Naive B cell (primary cell): ENCODE measurements around the gene DUSP10. TPM values are rescaled to one million over a fixed set of nuclear protein-coding genes. Genes with fewer than 3 reads are reported as not detected.

Experiments used
- ATAC-seq, 2 donors: fragments of 150-1000 bp; cut with Tn5 transposase; 2 replicates each; pipeline ENCODE4 v1.10.0; 2021; ENCODE audit warnings: low read depth in 2 of 2, mild to moderate bottlenecking in 2 of 2, moderate library complexity in 2 of 2
- DNase-seq: peaks from one replicate; pipeline ENCODE4 v3.0.0; 2022
- H3K27ac Mint-ChIP-seq, 6 donors: one replicate each; pipeline ENCODE4 v1.8.0; 2020 to 2022; ENCODE audit warnings: mild to moderate bottlenecking in 6 of 6, mixed read lengths in 6 of 6, moderate library complexity in 5 of 6, inconsistent platforms in 2 of 6
- H3K27me3 Mint-ChIP-seq, 3 donors: one replicate each; pipeline ENCODE4 v1.8.0; 2021 to 2022; ENCODE audit warnings: mixed read lengths in 3 of 3, mild to moderate bottlenecking in 1 of 3
- H3K36me3 Mint-ChIP-seq, 2 donors: one replicate each; pipeline ENCODE4 v1.8.0; 2020 to 2022; ENCODE audit warnings: mixed read lengths in 2 of 2, inconsistent platforms in 1 of 2, mild to moderate bottlenecking in 1 of 2
- H3K4me1 Mint-ChIP-seq, 3 donors: one replicate each; pipeline ENCODE4 v1.8.0; 2020 to 2022; ENCODE audit warnings: mixed read lengths in 3 of 3, inconsistent platforms in 1 of 3, mild to moderate bottlenecking in 1 of 3, moderate library complexity in 1 of 3
- H3K4me3 Mint-ChIP-seq, 8 donors: one replicate each; pipeline ENCODE4 v1.8.0; 2020 to 2022; ENCODE audit warnings: mild to moderate bottlenecking in 8 of 8, mixed read lengths in 8 of 8, moderate library complexity in 8 of 8, inconsistent platforms in 2 of 8
- H3K9me3 Mint-ChIP-seq, 7 donors: one replicate each; pipeline ENCODE4 v1.8.0; 2020 to 2022; ENCODE audit warnings: mixed read lengths in 7 of 7, mild to moderate bottlenecking in 5 of 7, inconsistent platforms in 2 of 7, moderate library complexity in 1 of 7
- polyA plus RNA-seq, 6 donors: library from polyadenylated mRNA; unstranded; fragments of 300-500 nt; fragmentation: Illumina TruSeq; gene quantifications; one replicate each; pipeline ENCODE4 v1.2.3, GENCODE V29; 2021; ENCODE audit warnings: low read depth in 6 of 6

DUSP10 gene
- polyA plus RNA-seq, 6 donors from 2014 or later: 2.7 to 23.1 (median 10.0) TPM

- no peaks in the 10 kb centered on the region for H3K4me1 Mint-ChIP-seq
- no peak overlapping the region for H3K4me3 Mint-ChIP-seq
- ATAC-seq: no peak
- H3K36me3 Mint-ChIP-seq: no peaks in the 10 kb centered on the region
- peaks cover 0 to 3% (median 0%) of the 10 kb centered on the region in 7 donors for H3K9me3 Mint-ChIP-seq
- H3K27me3 Mint-ChIP-seq: no peaks in the 10 kb centered on the region
- peak overlapping the region in 2 of 6 donors; percentile 9 to 65 for H3K27ac Mint-ChIP-seq
- no peak for DNase-seq
Measured at GRCh38 chr1:221655766-221656305, 86.1 kb downstream of the DUSP10 start.
